HCT116 (cell line): ENCODE measurements around the gene IMPG1. TPM values are rescaled to one million over a fixed set of nuclear protein-coding genes. Genes with fewer than 3 reads are reported as not detected.

Experiments used
- ATAC-seq: fragments of 200-7000 bp; cut with Tn5 transposase; 2 replicates; pipeline ENCODE4 v1.9.1; 2020; ENCODE audit warnings: mild to moderate bottlenecking, moderate library complexity
- BruUV-seq: library from RNA; stranded (reverse); fragments of 400-500 nt; replicated peaks from 2 replicates; lab custom pipeline; 2021; lab: Mats Ljungman, UMichigan
- CTCF ChIA-PET: fragments of 300-600 bp; sonication (Branson Sonifier 250); formaldehyde crosslinking; loops from one replicate; lab custom pipeline; 2021; ENCODE audit warnings: antibody characterized with exemption; lab: Charles Lee
- POLR2A ChIA-PET: fragments of 300-600, 350-600 bp; sonication (Branson Sonifier 250); formaldehyde crosslinking; loops from one replicate; lab custom pipeline; 2021; ENCODE audit warnings: antibody characterized with exemption; lab: Charles Lee
- RAD21 ChIA-PET, 2 experiments: fragments of 300-600 bp; sonication (Branson Sonifier 250); formaldehyde crosslinking; loops; one replicate each; lab custom pipeline; 2023; ENCODE audit warnings: low total read pairs in 2 of 2; ENCODE audit not compliant: uncharacterized antibody in 2 of 2, unreplicated experiment in 2 of 2, low non-redundant PET in 1 of 2; lab: Charles Lee
- DNase-seq: peaks from one replicate; pipeline ENCODE4 v3.0.0-alpha.2; 2010; ENCODE audit warnings: low read depth, low spot score
- H2AFZ ChIP-seq: fragments of 200-600 bp; shearing (Covaris generic), sonication (generic); 2 replicates; pipeline ENCODE4 v1.6.1; 2017; ENCODE audit warnings: low read depth, mixed run types, mixed read lengths, antibody characterized with exemption, low read length; ENCODE audit not compliant: poor library complexity, severe bottlenecking
- H3K27ac ChIP-seq: 2 replicates; pipeline ENCODE4 v1.5.1; 2012; ENCODE audit warnings: low read depth, low read length
- H3K27me3 ChIP-seq: fragments of 200-600 bp; sonication (generic); 2 replicates; pipeline ENCODE4 v1.6.1; 2016; ENCODE audit warnings: mixed run types, low read length, mixed read lengths; ENCODE audit not compliant: insufficient read depth
- H3K36me3 ChIP-seq, 2 experiments: fragments of 200-500 bp in 1 of 2; fragments of 200-600 bp in 1 of 2; sonication (Bioruptor generic) in 1 of 2; sonication (generic) in 1 of 2; 2 replicates each; pipeline versions ENCODE4 v1.5.1 to v1.6.1; 2014 to 2016; ENCODE audit warnings: low read length in 2 of 2, inconsistent platforms in 1 of 2, mixed read lengths in 1 of 2, mixed run types in 1 of 2; ENCODE audit not compliant: insufficient read depth in 2 of 2, control insufficient read depth in 1 of 2
- H3K4me1 ChIP-seq, 2 experiments: fragments of 200-600 bp in 1 of 2; sonication (generic) in 1 of 2; 2 replicates each; pipeline versions ENCODE4 v1.5.1 to v1.6.1; 2012 to 2017; ENCODE audit warnings: low read length in 2 of 2, inconsistent platforms in 1 of 2, mild to moderate bottlenecking in 1 of 2, mixed read lengths in 1 of 2, mixed run types in 1 of 2, moderate library complexity in 1 of 2; ENCODE audit not compliant: insufficient read depth in 2 of 2, control insufficient read depth in 1 of 2
- H3K4me2 ChIP-seq: fragments of 200-600 bp; sonication (generic); 2 replicates; pipeline ENCODE4 v1.6.1; 2017; ENCODE audit warnings: mixed run types, low read length, mixed read lengths
- H3K4me3 ChIP-seq, 2 experiments: fragments of 200-600 bp in 1 of 2; sonication (generic) in 1 of 2; replicated peaks in 1 of 2; 2 replicates each; pipeline ENCODE4 v1.5.1; 2011 to 2016; ENCODE audit warnings: low read length in 2 of 2, control low read depth in 1 of 2, low read depth in 1 of 2, mild to moderate bottlenecking in 1 of 2, mixed read lengths in 1 of 2, mixed run types in 1 of 2
- H3K79me2 ChIP-seq: fragments of 200-600 bp; sonication (generic); 2 replicates; pipeline ENCODE4 v1.6.1; 2017; ENCODE audit warnings: mild to moderate bottlenecking, mixed run types, low read length, moderate library complexity, mixed read lengths; ENCODE audit not compliant: insufficient read depth
- H3K9ac ChIP-seq: fragments of 200-600 bp; sonication (generic); 2 replicates; pipeline ENCODE4 v1.6.1; 2016; ENCODE audit warnings: low read length, mixed read lengths
- H3K9me2 ChIP-seq: fragments of 200-600 bp; sonication (generic), shearing (Covaris generic); 2 replicates; pipeline ENCODE4 v1.6.1; 2017; ENCODE audit warnings: mixed run types, mild to moderate bottlenecking, moderate library complexity; ENCODE audit not compliant: insufficient read depth
- H3K9me3 ChIP-seq, 2 experiments: fragments of 200-500 bp in 1 of 2; fragments of 200-600 bp in 1 of 2; sonication (Bioruptor generic) in 1 of 2; sonication (generic) in 1 of 2; 2 replicates each; pipeline ENCODE4 v1.6.1; 2014 to 2017; ENCODE audit warnings: low read length in 2 of 2, mixed read lengths in 2 of 2, inconsistent platforms in 1 of 2, low read depth in 1 of 2, mild to moderate bottlenecking in 1 of 2, mixed run types in 1 of 2, moderate library complexity in 1 of 2; ENCODE audit not compliant: control insufficient read depth in 1 of 2, insufficient read depth in 1 of 2
- H4K20me1 ChIP-seq: fragments of 200-600 bp; sonication (generic), shearing (Covaris generic); 2 replicates; pipeline ENCODE4 v1.6.1; 2017; ENCODE audit warnings: mixed run types, mild to moderate bottlenecking, moderate library complexity; ENCODE audit not compliant: insufficient read depth
- ATF3 ChIP-seq: IDR thresholded peaks from 2 replicates; pipeline ENCODE4 v1.6.1; 2012
- CBX3 ChIP-seq: IDR thresholded peaks from 2 replicates; pipeline ENCODE4 v1.6.1; 2012; ENCODE audit warnings: low read depth
- EGR1 ChIP-seq: IDR thresholded peaks from 2 replicates; pipeline ENCODE4 v1.6.1; 2012; ENCODE audit warnings: low read depth
- EZH2phosphoT487 ChIP-seq: fragments of 200-600 bp; IDR thresholded peaks from 2 replicates; pipeline ENCODE4 v1.6.1; 2018; ENCODE audit warnings: antibody characterized with exemption, borderline replicate concordance
- FOSL1 ChIP-seq: IDR thresholded peaks from 2 replicates; pipeline ENCODE4 v1.6.1; 2012; ENCODE audit warnings: low read depth
- POLR2A ChIP-seq: IDR thresholded peaks from 2 replicates; pipeline ENCODE4 v1.7.0; 2011; ENCODE audit warnings: borderline replicate concordance; ENCODE audit not compliant: insufficient read depth, insufficient read length; ENCODE audit errors: extremely low read depth
- POLR2AphosphoS5 ChIP-seq: IDR thresholded peaks from 2 replicates; pipeline ENCODE4 v1.6.1; 2011; ENCODE audit warnings: mild to moderate bottlenecking, low read depth, low read length, moderate library complexity
- RAD21 ChIP-seq: IDR thresholded peaks from 2 replicates; pipeline ENCODE4 v1.6.1; 2012; ENCODE audit warnings: low read depth, mild to moderate bottlenecking
- SIN3A ChIP-seq: IDR thresholded peaks from 2 replicates; pipeline ENCODE4 v1.6.1; 2012; ENCODE audit warnings: low read depth
- SRF ChIP-seq: IDR thresholded peaks from 2 replicates; pipeline ENCODE4 v1.6.1; 2012; ENCODE audit warnings: low read depth
- TCF7L2 ChIP-seq: IDR thresholded peaks from 2 replicates; pipeline ENCODE4 v1.7.0; 2011; ENCODE audit warnings: borderline replicate concordance, inconsistent platforms; ENCODE audit not compliant: insufficient read depth, insufficient read length; ENCODE audit errors: extremely low read depth
- YY1 ChIP-seq: IDR thresholded peaks from 2 replicates; pipeline ENCODE4 v1.6.1; 2011; ENCODE audit warnings: low read length, low read depth, moderate library complexity, mild to moderate bottlenecking; ENCODE audit not compliant: insufficient replicate concordance; ENCODE audit errors: extremely low read depth
- ZBTB33 ChIP-seq: IDR thresholded peaks from 2 replicates; pipeline ENCODE4 v1.6.1; 2011; ENCODE audit warnings: mild to moderate bottlenecking, low read length, moderate library complexity; ENCODE audit not compliant: insufficient replicate concordance; ENCODE audit errors: extremely low read depth
- intact Hi-C: fragments of 100-400 bp; cut with micrococcal nuclease; formaldehyde crosslinking; loops from 2 replicates; pipeline ENCODE4 v1.10.0; 2022
- total RNA-seq: library from RNA; stranded (reverse); gene quantifications from one replicate; pipeline ENCODE4 v1.2.1, GENCODE V29; 2021; ENCODE audit not compliant: unreplicated experiment

Gene IMPG1
- total RNA-seq, 1 experiment from 2014 or later, result not detected

- intact Hi-C loops, result no loop called here
- no peaks in the 10 kb centered on the region for H3K9me2 ChIP-seq
Measured at GRCh38 chr6:76003686-76004085, 68.8 kb downstream of the IMPG1 start.

GRCh38 chr6:76003113-76003512 lies 69.3 kb downstream of the IMPG1 start:
- RAD21 ChIA-PET, result no interaction called here
- no peak for ATAC-seq
- no peak overlapping the region for H3K4me2 ChIP-seq
- TF ChIP-seq CBX3, result no peak
- TF ChIP-seq EGR1, result no peak
- TF ChIP-seq SRF, result no peak
- no peak for TF ChIP-seq FOSL1
- no peak for TF ChIP-seq EZH2phosphoT487
- TF ChIP-seq SIN3A, result no peak
- no peak for TF ChIP-seq POLR2A
- no peak for TF ChIP-seq TCF7L2
- no peak for TF ChIP-seq ATF3
- TF ChIP-seq YY1, result no peak
- TF ChIP-seq ZBTB33, result no peak
- TF ChIP-seq, all 23 proteins: peak for 0
- Histone ChIP-seq H3K9me2 (no peaks in the 10 kb centered on the region), H3K4me1 (no peaks in the 10 kb centered on the region), H3K9me3 (no peaks in the 10 kb centered on the region), H3K4me3 (no peak overlapping the region), H3K9ac (no peak overlapping the region), H3K27ac (no peak overlapping the region), H3K27me3 (no peaks in the 10 kb centered on the region), H3K79me2 (no peaks in the 10 kb centered on the region), H3K36me3 (no peaks in the 10 kb centered on the region), H4K20me1 (no peaks in the 10 kb centered on the region), H2AFZ (no peak overlapping the region)
- ChIA-PET CTCF (no interaction called here), POLR2A (no interaction called here)
- intact Hi-C loops, result no loop called here
- BruUV-seq, result no TSS peak
- DNase-seq, result no peak

More at GRCh38 chr6:76003686-76004085, 68.8 kb downstream of the IMPG1 start:
- Histone ChIP-seq H4K20me1 (no peaks in the 10 kb centered on the region), H3K9me3 (no peaks in the 10 kb centered on the region), H3K79me2 (no peaks in the 10 kb centered on the region), H3K4me3 (no peak overlapping the region), H3K27ac (no peak overlapping the region), H3K4me2 (no peak overlapping the region), H3K27me3 (no peaks in the 10 kb centered on the region), H3K9ac (no peak overlapping the region), H2AFZ (no peak overlapping the region), H3K36me3 (no peaks in the 10 kb centered on the region), H3K4me1 (no peaks in the 10 kb centered on the region)
- CTCF ChIA-PET, result no interaction called here
- RAD21 ChIA-PET, result no interaction called here
- TF ChIP-seq RAD21 (no peak), SRF (no peak), POLR2AphosphoS5 (no peak), ATF3 (no peak)
- no TSS peak for BruUV-seq
- ATAC-seq, result no peak
- POLR2A ChIA-PET, result no interaction called here
- no peak for DNase-seq
